GM18507 (cell line): ENCODE data around the gene NR6A1.

ENCODE experiments used
- DNase-seq: peaks from one replicate; pipeline ENCODE4 v3.0.0; 2011; ENCODE audit warnings: low read depth; ENCODE audit not compliant: insufficient read length; ENCODE audit errors: extremely low spot score
- FAIRE-seq: peaks from 2 replicates; lab custom pipeline; 2011; peaks lifted over from hg19 to GRCh38; lab: Jason Lieb, UNC

The NR6A1 gene

DNA sequence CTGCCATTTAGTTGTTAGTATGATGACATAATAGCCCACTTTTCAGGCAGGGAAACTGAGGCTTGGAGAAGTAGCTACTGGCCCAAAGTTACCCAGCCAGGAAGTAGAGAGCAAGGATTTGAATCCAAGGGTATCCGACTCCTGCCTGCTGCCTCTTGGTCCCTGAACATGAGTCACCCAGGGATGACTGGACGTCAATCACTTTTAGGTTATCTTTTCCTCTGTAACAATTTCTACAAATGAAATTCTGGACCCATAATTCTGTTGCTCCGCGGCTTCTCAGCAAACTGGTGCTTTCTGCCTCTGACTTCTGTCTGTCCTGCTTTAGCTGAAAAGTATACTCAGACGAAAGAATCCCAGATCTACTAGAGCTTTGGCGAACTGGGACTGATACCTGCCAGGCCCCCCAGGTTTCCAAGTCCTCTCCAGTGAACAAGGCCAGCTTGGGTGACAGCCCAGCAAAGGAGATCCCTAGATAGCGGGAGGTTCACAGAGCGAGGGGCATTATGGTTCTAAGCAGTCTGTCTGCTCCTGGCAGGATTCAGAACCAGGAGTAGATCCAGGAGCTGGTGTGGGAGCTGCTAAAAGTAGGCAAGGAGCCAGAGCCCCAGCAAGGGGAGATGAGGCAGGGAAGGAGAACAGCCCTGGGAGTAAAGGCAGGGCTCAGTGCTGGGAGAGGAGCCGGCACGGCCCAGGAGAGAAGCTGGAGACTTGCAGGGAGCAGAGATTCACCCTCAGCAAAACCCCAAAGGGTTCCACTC is 26.4 kb upstream of the NR6A1 start:
- DNase-seq (no peak), FAIRE-seq (no peak)

DNA sequence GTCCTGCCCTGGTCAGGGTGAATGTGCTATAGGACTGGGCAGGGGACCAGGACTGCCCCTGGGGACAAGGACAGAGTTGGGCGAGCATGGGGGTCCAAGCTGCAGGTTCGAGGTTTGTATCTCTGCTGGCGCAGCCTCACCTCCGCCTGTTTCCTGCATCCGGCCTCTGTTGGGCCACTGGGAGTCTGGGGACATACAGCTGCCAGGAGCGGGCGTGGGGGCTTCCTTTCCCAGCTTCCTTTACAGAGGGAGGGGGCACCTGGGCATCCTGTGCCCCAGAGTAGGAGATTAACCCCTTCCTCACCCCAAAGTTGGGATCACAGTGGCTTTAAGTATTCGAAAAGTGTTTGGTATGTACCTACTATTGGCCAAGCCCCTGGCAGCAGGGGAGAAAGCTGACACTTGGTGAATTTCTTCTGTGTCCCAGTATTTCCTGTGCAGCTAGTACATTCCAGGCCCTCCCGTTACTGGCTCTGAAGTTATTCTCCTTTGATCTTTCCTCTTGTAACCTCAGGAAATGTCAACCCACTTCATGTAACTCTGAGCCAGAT is 24.8 kb upstream of the NR6A1 start:
- FAIRE-seq = no peak
- DNase-seq = no peak

DNA sequence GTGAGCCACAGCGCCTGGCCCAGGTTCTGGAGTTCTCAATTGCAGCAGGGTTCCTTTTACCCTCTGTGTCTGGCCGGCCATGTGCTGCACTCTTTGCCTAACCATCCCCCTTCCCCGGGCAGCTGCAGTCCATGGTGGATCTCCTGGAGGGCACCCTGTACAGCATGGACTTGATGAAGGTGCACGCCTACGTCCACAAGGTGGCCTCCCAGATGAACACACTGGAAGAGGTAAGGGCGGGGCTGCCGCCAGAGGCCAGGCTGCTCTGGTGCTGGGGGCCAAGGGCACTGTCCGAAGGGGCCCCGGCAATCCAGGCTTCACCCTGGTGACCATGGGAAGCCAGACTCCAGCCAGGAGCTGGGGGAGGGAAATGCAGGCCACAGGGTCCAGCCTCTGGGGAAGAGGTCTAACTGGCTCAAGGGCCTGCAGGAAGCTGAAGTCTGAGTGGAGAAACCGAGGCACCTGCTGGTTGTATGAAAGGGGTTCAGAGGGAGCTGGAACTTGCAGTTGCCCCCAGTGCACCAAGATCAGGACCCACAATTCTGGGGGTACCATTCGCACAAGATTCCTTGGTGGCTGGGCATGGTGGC is 23.9 kb upstream of the NR6A1 start:
- FAIRE-seq (no peak), DNase-seq (no peak)

DNA sequence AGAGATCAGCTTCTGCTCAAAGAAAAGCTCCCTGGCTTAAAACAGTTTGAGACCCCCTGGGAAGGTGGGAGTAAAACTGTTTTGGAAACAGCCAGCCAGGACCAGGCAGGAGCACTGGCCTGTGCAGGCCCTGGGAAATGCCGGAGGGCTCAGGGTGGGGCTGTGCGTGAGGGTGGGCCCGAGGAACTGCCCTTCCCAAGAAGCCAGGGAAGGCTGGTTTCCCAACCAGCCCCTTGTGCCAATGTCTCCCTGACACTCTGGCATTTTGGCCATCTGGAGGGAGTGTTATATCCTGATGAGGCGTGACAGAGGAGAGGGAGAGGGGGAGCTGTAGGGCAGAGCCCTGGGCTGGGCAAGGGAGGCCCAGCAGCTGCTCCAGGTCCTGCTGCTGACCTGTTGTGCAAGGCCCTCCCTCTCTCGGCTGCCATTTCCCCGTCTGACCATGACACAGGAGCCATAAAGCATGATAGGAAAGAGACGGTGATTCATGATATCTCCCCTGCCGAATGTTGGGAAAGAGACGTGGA is 22.0 kb upstream of the NR6A1 start:
- FAIRE-seq (no peak), DNase-seq (no peak)

DNA sequence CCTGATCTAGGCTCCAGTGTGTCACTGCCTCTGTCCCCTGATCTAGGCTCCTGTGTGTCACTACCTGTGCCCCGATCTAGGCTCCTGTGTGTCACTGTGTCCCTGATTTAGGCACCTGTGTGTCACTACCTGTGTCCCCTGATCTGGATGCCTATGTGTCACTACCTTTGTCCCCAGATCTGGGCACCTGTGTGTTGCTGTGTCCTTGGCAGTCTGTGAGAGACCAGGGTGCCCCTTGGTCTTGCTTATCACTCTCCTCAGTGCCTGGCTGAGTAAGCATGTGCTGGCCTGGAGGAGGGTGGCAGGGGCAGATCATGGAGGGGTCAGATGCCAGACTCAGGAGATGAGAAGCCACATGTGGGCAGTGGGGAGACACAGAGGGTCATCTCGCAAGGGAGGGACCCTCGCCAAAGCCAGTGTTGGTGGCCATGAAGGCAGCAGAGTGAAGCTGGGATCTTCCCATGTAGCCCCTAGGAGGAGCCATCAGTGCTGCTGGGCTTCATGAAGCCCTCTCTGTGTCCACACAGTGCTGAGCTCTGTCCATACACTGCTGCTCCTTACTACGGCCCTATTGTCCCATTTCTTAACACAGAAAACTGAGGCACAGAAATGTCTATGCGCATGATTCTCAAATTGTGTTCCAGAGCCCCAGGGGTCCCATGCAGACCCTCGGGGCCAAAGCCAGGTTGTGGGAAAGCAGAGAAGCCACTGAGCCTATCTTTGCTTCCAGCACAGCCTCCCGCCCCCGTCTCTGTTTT is 21.3 kb upstream of the NR6A1 start:
- DNase-seq (no peak), FAIRE-seq (no peak)

DNA sequence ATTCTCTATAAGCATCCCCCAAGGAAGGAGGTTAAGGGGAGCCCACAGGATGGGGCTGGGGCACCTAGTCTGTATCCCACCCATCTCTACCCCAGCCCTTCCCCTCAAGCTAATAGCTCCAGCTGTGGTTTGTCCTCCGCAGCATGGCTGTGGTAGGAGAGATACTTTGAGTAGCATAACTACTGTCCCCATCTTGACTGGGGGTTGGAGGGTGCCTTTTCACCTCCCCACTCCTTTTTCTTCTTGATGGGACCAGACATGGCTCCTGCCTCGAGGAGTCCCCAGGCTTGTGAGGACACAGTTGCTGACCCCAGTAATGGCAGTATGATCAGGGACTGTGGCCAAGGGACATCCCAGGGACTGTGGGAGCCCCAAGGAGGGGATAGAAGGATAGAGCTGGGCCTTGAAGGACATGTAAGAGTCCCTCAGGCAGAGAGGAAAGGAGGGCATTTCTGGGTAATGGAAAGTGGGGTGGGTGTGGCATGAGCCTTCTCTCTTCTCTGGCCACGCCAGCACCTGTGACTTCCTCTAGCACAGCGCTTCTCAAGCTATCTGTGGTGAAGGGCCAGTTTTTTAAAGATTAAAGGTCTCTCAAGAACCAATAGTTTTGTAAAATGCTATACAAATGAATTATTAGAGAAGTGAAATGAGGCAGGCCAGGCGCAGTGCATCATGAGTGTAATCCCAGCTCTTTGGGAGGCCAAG is 19.8 kb upstream of the NR6A1 start:
- DNase-seq = no peak
- no peak for FAIRE-seq

DNA sequence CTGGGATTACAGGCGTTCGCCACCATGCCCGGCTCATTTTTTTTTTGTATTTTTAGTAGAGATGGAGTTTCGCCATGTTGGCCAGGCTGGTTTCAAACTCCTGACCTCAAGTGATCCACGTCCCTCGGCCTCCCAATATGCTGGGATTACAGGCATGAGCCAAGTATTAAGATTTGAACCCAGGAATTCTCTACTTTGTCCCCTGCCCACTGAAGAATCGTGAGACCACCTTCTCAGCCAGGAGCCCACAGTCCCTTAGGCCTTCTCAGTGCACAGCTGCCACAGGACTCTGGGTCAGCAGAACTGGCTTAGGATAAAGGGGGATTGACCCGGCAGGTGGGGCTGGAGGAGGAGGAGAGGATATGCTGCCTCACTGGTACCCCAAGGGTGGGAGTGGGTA is 19.2 kb upstream of the NR6A1 start:
- DNase-seq = no peak
- no peak for FAIRE-seq

DNA sequence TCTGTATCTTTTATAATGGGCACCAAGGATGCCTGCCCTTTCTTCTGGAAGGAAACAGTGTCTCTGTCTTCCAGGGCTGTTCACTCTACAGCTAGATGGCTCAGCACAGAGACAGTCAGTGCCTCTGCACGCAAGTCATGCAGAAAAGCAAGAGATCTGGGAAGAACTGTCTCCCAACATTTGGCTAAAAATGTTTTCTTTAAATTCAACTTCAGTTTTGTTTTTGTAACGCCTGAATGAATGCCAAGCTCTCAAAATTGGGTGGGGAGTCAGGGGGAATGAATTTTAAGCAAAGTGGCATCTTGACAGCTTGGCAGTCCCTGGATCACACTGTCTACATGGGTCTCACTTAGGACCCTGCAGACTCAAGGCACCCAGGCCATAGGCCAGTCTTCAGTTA is 18.4 kb upstream of the NR6A1 start:
- FAIRE-seq = no peak
- DNase-seq = no peak

DNA sequence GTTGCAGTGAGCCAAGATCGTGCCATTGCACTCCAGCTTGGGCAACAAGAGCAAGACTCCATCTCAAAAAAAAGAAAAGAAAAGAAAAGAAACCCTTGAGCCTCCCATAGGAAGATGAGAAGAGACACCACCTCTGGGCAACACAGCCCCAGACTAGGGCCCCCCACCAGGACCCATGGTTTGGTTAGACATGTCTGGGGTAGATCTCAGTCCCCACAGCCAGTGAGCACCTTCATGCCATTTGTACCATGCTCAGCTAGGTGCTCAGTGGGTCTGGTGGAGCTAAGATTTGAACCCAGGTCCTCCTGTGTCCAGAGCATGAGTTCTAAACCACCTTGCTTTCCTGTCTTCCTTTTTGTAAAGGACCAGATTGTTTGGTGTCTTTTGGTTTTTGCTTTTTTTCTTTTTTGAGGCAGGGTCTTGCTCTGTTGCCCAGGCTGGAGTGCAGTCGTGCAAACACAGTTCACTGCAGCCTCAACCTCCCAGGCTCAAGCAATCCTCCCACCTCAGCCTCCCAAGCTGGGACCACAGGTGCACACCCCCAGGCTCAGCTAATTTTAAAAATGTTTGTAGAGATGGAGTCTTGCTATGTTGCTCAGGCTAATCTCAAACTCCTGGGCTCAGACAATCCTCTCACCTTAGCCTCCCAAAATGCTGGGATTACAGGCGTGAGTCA is 17.6 kb upstream of the NR6A1 start:
- FAIRE-seq (no peak), DNase-seq (no peak)

DNA sequence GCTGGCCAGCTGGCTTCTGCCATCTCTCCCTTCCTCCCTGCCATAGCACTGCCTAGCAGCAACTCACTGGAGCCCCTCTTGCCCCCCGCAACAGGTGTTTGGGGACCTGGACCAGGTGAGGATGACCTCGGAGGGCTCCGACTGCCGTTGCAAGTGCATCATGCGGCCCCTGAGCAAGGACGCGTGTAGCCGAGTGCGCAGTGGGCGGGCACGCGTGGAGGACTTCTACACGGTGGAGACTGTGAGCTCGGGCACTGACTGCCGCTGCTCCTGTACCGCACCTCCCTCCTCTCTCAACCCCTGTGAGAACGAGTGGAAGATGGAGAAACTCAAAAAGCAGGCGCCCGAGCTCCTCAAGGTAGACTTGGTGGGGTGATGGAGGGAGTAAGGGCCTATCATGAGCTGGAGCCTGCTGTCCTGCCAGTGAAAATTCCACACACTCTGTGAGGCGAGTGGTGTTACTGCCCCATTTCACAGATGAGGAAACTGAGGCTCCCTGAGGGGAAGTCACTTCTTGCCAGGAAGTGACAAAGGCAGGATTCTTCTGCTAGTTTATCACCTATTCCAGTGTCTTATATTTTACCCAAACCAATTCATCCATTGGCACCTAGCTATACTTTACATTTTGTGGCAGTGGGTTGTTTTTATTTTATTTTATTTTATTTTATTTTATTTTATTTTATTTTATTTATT is 15.9 kb upstream of the NR6A1 start:
- no peak for DNase-seq
- no peak for FAIRE-seq

DNA sequence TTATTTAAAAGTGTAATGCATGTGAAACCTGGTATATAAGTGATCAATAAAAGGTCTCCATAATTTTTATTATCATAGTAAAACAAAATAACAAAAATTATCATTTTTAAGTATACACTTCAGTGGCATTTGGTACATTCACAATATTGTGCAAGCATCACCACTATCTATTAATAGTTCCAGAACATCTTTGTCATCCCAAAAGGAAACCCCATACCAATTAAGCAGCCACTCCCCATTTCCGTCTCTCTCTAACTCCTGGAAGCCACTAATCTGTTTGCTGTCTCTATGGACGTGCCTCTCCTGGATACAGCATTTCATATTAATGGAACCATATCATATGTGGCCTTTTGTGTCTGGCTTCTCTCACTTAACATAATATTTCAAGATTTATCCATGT is 13.4 kb upstream of the NR6A1 start:
- FAIRE-seq = no peak
- no peak for DNase-seq

DNA sequence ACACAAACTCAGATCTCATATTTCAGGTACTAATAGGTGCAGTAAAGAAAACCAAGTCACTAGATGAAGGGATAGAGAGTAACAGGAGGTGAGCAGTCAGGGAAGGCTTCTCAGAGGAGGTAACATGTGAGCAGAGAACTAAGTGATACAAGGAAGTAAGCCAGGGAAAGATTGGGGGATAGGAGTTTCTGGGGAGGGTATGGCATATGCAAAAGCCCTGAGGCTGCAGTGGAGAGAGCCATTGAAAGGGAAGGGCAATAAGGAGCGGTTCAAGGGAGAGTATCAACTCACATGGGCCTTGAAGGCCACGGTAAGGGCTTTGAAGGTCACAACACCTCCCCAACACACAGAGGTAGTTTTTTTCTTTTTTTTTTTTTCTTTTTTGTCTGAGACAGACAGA is 12.7 kb upstream of the NR6A1 start:
- DNase-seq = no peak

DNA sequence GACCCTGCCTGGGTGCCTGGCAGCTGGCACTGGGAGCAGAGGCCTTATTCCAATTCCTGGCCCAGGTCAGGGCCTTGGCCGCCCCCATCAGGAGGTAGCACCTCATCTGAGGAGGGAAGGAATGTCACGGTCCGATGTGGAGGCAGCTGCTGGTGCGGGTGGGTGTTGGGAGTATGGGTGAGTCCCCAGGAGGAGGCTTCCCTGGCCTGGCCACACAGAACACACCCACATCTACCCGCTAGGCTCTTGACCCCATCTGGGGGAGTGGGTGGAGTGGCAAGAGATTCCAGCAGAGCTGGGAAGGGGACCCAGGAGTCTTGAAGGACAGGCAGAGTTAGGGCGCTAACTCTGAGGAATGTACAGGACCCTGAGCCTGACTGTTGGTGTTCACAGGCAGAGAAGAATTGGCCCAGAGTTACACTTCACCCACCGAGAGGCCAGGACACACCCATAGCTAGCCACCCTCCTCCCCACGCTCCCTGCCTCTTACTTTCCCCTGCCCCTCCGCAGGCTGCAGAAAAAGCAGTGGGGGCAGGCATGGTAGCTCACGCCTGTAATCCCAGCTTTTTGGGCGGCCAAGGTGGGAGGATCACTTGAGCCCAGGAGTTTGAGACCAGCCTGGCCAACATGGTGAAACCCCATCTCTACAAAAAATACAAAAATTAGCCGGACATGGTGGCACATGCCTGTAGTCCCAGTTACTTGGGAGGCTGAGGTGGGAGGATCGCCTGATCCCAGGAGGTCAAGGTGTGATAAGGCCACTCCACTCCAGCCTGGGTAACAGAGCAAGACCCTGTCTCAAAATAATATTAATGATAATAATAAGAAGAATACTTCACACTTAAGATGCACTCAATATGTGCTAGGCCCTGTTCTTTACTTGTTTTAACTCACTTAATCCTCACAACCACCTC is 11.8 kb upstream of the NR6A1 start:
- FAIRE-seq (no peak), DNase-seq (no peak)

More for the DNA sequence above, 12.7 kb upstream of the NR6A1 start:
- no peak for FAIRE-seq

DNA sequence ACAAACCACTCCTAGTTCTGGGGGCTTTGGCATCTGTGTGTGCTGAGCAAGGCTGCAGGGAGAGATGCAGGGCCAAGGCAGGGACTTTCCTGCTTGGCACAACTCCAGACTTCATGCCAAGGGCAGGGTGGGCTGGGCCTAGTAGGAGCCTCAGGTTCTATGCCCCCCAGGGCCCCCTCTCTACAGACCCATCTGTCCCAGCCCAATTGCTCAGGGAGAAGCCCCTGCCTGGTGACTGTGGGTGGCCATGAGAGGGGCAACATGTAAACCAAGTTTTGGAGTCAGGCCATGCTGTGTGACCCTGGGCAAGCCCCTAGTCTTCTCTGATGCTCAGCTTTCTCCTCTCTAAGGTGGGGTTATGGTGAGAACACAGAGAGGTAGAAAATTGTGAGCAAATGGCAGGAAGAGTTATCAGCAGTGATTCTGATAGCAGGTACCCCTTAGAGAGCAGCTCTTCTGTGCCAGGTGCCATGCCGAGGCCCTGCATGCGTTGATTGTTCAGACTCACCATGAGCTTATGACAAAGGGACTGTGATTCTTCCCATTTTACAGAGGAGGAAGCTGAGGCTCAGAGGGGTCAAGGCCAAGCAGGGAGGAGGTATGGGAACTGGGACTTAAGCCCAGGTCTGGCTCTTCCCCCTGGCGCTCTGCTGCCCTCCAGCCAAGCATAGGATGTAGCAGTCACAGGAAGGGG is 11.0 kb upstream of the NR6A1 start:
- DNase-seq = no peak
- no peak for FAIRE-seq

DNA sequence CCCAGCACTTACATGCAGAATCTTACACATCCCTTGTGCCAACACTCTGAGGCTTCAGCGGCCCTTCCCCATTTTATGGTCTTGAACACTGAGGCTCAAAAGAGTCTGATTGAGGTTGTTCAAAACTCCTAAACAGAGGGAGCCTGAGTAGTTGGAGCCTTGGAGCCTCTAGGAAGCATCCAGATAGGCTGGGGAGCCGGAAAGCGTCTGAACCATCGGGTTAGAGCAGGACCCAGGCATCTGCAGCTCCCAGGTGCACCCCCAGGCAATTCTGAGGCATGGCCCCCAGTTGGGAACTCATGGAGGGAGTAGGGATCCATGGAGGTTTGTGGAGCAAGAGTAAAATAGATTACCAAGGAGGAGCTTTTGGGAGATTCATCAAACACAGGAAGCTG is 9.6 kb upstream of the NR6A1 start:
- DNase-seq (no peak), FAIRE-seq (no peak)

DNA sequence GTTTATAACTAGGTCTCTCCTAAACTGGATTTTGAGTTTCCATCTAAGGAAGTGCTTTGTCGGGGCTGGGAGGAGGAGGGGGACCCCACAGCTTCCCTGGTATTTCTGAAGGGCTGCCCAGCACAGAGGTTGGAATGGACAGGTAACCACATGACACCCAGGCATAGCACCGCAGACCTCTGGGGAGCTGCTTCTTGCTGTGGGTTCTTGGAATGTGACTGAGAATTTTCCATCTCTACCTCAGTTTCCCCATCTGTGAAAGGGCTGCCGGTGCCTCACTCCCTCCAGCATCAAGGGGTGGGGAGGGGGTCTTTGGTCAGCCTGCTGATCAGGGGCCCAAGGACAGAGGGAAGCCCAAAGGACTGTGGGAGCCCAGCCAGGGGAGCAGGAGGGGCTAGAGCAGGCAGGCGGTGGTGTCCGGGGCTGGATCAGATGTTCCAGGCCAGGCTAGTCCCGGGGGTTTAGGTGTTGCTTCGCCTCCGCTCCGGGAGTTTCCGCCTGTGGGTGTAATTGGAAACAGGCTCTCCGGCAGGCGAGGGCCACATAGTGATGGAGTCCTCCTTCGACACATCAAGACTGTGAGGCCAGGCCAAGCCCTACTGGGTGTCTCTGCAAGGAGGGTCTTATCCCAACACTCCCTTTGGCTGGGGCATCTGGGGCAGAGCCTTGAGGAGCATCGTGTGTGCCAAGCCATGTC is 9.1 kb upstream of the NR6A1 start:
- FAIRE-seq (no peak), DNase-seq (no peak)
